UCSD-AML1 (cell line): ENCODE measurements around the gene UBE2QL1.

Experiments
- DNase-seq: peaks from one replicate; lab custom pipeline; 2025; ENCODE audit not compliant: unreplicated experiment; lab: John Stamatoyannopoulos, UW

Gene UBE2QL1

GRCh38 chr5:6522923-6523322 is 74.3 kb downstream of the UBE2QL1 start:
- DNase-seq = no peak

- no peak for DNase-seq
These were observed 76.8 kb downstream of the UBE2QL1 start for GRCh38 chr5:6525422-6525821.

- no peak for DNase-seq
These were observed 77.3 kb downstream of the UBE2QL1 start for GRCh38 chr5:6525910-6526309.

GRCh38 chr5:6527749-6528455 is 79.2 kb downstream of the UBE2QL1 start:
- no peak for DNase-seq

- DNase-seq = no peak
These were observed 86.9 kb downstream of the UBE2QL1 start for GRCh38 chr5:6535594-6535993.

GRCh38 chr5:6539060-6539459 is 90.4 kb downstream of the UBE2QL1 start:
- no peak for DNase-seq

GRCh38 chr5:6540111-6540827 is 91.6 kb downstream of the UBE2QL1 start:
- no peak for DNase-seq

GRCh38 chr5:6541256-6542013 is 92.8 kb downstream of the UBE2QL1 start:
- no peak for DNase-seq

GRCh38 chr5:6542421-6543345 is 94.0 kb downstream of the UBE2QL1 start:
- no peak for DNase-seq

- DNase-seq = no peak
These were observed 94.7 kb downstream of the UBE2QL1 start for GRCh38 chr5:6543346-6543730.

- DNase-seq = no peak
These were observed 95.3 kb downstream of the UBE2QL1 start for GRCh38 chr5:6543830-6544560.
